ENCODE measurements around the gene KLHL40. TPM values are rescaled to one million over a fixed set of nuclear protein-coding genes. Genes with fewer than 3 reads are reported as not detected.

The KLHL40 gene
- polyA plus RNA-seq, 2 of the 4 experiments (the other 2 are of a cell fraction), result not detected

GRCh38 chr3:42730706-42731420, 45.5 kb downstream of the KLHL40 start (continued):
- no peak for TF ChIP-seq REST (IDR thresholded peaks at IDR 0.05)
- no peak for TF ChIP-seq EHMT2 (IDR thresholded peaks at IDR 0.05; ENCODE audit: low read depth)
- no peak for TF ChIP-seq HES2 (IDR thresholded peaks at IDR 0.05)
- TF ChIP-seq KDM5A (IDR thresholded peaks at IDR 0.05), result no peak
- TF ChIP-seq HOXB13 (CRISPR knock-in tag; IDR thresholded peaks at IDR 0.05; ENCODE audit: low read depth), result no peak
- no peak for TF ChIP-seq RAD21 (conservative IDR thresholded peaks at IDR 0.05 in 1 of 2, IDR thresholded peaks at IDR 0.05 in 1 of 2)
- no peak for TF ChIP-seq HOXB5 (CRISPR knock-in tag; IDR thresholded peaks at IDR 0.05)
- no peak for TF ChIP-seq CEBPB (IDR thresholded peaks at IDR 0.05)
- TF ChIP-seq MAZ (IDR thresholded peaks at IDR 0.05; ENCODE audit: borderline replicate concordance, low read depth, low read length), result no peak

GRCh38 chr3:42731476-42732195, 46.3 kb downstream of the KLHL40 start:
- Histone ChIP-seq H3K27ac (no peak overlapping the region), H3K4me3 (no peak overlapping the region), H3K4me1 (no peaks in the 10 kb centered on the region), H3K4me2 (no peak overlapping the region), H3K9me3 (no peaks in the 10 kb centered on the region)
- 8% methylated on average over 2 of the region's 6 CpGs for WGBS (ENCODE audit: missing lambda C conversion rate)
- DNase-seq (ENCODE audit: low read depth in 1 of 2, low spot score in 1 of 2) (no peak), ATAC-seq (no peak), FAIRE-seq (no peak)
- POLR2A ChIA-PET, result no interaction called here
- TF ChIP-seq NFE2L2 (conservative IDR thresholded peaks at IDR 0.05; ENCODE audit: low read length) (no peak), RFX5 (IDR thresholded peaks at IDR 0.05) (no peak), REST (IDR thresholded peaks at IDR 0.05) (no peak), MYC (IDR thresholded peaks at IDR 0.05; ENCODE audit: borderline replicate concordance, low read length) (no peak), RNF2 (IDR thresholded peaks at IDR 0.05; ENCODE audit: borderline replicate concordance, low read depth) (no peak), CHD2 (IDR thresholded peaks at IDR 0.05; ENCODE audit: low read length, partially characterized antibody) (no peak), HDAC2 (IDR thresholded peaks at IDR 0.05) (no peak), CTCF (IDR thresholded peaks at IDR 0.05) (no peak), PHF8 (IDR thresholded peaks at IDR 0.05; ENCODE audit: borderline replicate concordance, low read depth) (no peak), CBX2 (IDR thresholded peaks at IDR 0.05; ENCODE audit: borderline replicate concordance, low read depth) (no peak), SMC3 (IDR thresholded peaks at IDR 0.05) (no peak), ESRRA (IDR thresholded peaks at IDR 0.05; ENCODE audit: borderline replicate concordance, low read length) (no peak), KDM5A (IDR thresholded peaks at IDR 0.05) (no peak)
- CTCF ChIA-PET, result interaction anchor here (1.1 kb wide), 1 partner anchor 150 kb away, joined by 3 read pairs; no protein-coding TSS in a partner anchor

Measured in A549 (cell line).